PC-9 (cell line): ENCODE results near the gene LRRTM4. TPM values are rescaled to one million over a fixed set of nuclear protein-coding genes. Genes with fewer than 3 reads are reported as not detected.

ENCODE experiments used
- BruUV-seq: library from RNA; stranded (reverse); fragments of 400-500 nt; replicated peaks from 2 replicates; lab custom pipeline; 2021; lab: Mats Ljungman, UMichigan
- CTCF ChIA-PET: fragments of 300-600 bp; sonication (Branson Sonifier 250); formaldehyde crosslinking; loops from one replicate; lab custom pipeline; 2022; ENCODE audit warnings: antibody characterized with exemption; lab: Charles Lee
- POLR2A ChIA-PET: fragments of 300-600 bp; sonication (Branson Sonifier 250); formaldehyde crosslinking; loops from one replicate; lab custom pipeline; 2022; ENCODE audit warnings: antibody characterized with exemption; ENCODE audit not compliant: unreplicated experiment; lab: Charles Lee
- DNase-seq, 2 experiments: peaks; one replicate each; pipeline versions ENCODE4 v3.0.0 to v3.0.0-alpha.2; 2015 to 2022; ENCODE audit warnings: mixed read lengths in 1 of 2
- H2AFZ ChIP-seq: fragments of 200-600 bp; sonication (generic); 2 replicates; pipeline ENCODE4 v1.8.1; 2017; ENCODE audit warnings: antibody characterized with exemption
- H3F3A ChIP-seq: fragments of 200-600 bp; sonication (generic); 2 replicates; pipeline ENCODE4 v1.8.1; 2017; ENCODE audit warnings: antibody characterized with exemption, mild to moderate bottlenecking, low read depth; ENCODE audit not compliant: insufficient read depth
- H3K27ac ChIP-seq: fragments of 200-600 bp; sonication (generic); 2 replicates; pipeline ENCODE4 v1.6.1; 2016; ENCODE audit warnings: mixed run types
- H3K27me3 ChIP-seq: fragments of 200-600 bp; sonication (generic); 2 replicates; pipeline ENCODE4 v1.6.1; 2016; ENCODE audit warnings: low read depth, mixed run types; ENCODE audit not compliant: insufficient read depth
- H3K36me3 ChIP-seq: fragments of 200-600 bp; sonication (generic); 2 replicates; pipeline ENCODE4 v1.6.1; 2016; ENCODE audit warnings: low read depth, mixed run types
- H3K4me1 ChIP-seq: fragments of 200-600 bp; sonication (generic); replicated peaks from 2 replicates; pipeline ENCODE4 v1.6.1; 2016; ENCODE audit warnings: mixed run types; ENCODE audit not compliant: insufficient read depth
- H3K4me2 ChIP-seq: fragments of 200-600 bp; sonication (generic); 2 replicates; pipeline ENCODE4 v1.6.1; 2017; ENCODE audit warnings: mixed run types
- H3K4me3 ChIP-seq: fragments of 200-600 bp; sonication (generic); 2 replicates; pipeline ENCODE4 v1.6.1; 2016; ENCODE audit warnings: mixed run types
- H3K79me2 ChIP-seq: fragments of 200-600 bp; sonication (generic); 2 replicates; pipeline ENCODE4 v1.6.1; 2017; ENCODE audit warnings: low read depth, mixed run types
- H3K9me2 ChIP-seq: fragments of 200-600 bp; sonication (generic); 2 replicates; pipeline ENCODE4 v1.8.1; 2017; ENCODE audit warnings: mild to moderate bottlenecking; ENCODE audit not compliant: insufficient read depth
- H3K9me3 ChIP-seq: fragments of 200-600 bp; sonication (generic); 2 replicates; pipeline ENCODE4 v1.8.1; 2016; ENCODE audit warnings: low read depth; ENCODE audit not compliant: insufficient read depth
- H4K20me1 ChIP-seq: fragments of 200-600 bp; sonication (generic); 2 replicates; pipeline ENCODE4 v1.8.1; 2017; ENCODE audit not compliant: insufficient read depth
- EZH2 ChIP-seq: fragments of 200-600 bp; sonication (generic); IDR thresholded peaks from 2 replicates; pipeline ENCODE4 v1.8.0; 2017; ENCODE audit warnings: antibody characterized with exemption, low read depth
- intact Hi-C: fragments of 100-400 bp; cut with micrococcal nuclease; formaldehyde crosslinking; loops from one replicate; pipeline ENCODE4 v1.10.0; 2022; ENCODE audit not compliant: unreplicated experiment
- total RNA-seq: library from RNA; stranded (reverse); gene quantifications from 2 replicates; pipeline ENCODE4 v1.2.3, GENCODE V29; 2021
- TF ChIP-seq, protein P1 (sequence below): fragments of 200-600 bp; sonication (generic); conservative IDR thresholded peaks from 2 replicates; pipeline ENCODE4 v1.6.1; 2017; ENCODE audit warnings: mixed run types, antibody characterized with exemption, mild to moderate bottlenecking, moderate library complexity

Gene LRRTM4
- total RNA-seq, 1 experiment from 2014 or later: 2.2 TPM

DNA sequence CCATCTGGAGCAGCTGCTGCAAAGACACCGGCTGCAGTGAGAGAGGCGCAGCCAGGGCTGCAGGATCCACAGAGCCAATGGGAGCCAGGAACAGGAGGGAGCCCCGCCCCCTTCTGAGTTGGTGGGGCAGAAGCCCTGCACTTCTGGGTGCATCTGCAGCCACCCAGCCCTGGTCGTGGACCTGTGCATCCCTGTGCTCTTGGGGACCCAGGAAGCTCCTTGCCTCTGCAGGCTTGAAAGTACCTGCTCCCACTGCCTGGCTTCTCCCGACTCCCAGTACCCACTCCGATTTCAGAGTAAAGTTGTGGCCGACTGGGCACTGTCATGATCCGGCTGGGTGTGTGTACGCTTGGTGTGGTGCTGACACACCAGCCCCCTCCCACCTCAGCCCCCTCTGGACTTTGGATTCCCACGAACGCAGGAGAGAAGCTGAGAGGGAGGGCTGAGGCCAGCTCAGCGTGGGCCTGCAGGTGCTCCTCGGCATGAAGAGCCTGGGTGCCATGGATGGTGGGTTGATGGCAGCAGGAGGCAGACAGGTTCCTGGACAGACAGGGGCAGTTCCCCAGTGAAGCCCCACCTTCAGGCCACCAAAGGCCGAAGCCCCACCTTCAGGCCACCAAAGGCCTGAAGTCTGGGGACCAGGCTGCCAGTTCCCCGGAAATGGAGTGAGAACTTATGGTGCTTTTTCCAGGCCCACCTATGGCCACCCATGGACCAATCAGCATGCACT is 34.9 kb downstream of the LRRTM4 start:
- H2AFZ ChIP-seq: no peak overlapping the region
- no peak overlapping the region for H3K27ac ChIP-seq
- no peaks in the 10 kb centered on the region for H3K27me3 ChIP-seq
- H3K9me2 ChIP-seq: no peaks in the 10 kb centered on the region
- no peaks in the 10 kb centered on the region for H3K4me1 ChIP-seq
- TF ChIP-seq EZH2: no peak
- TF ChIP-seq, protein P1, sequence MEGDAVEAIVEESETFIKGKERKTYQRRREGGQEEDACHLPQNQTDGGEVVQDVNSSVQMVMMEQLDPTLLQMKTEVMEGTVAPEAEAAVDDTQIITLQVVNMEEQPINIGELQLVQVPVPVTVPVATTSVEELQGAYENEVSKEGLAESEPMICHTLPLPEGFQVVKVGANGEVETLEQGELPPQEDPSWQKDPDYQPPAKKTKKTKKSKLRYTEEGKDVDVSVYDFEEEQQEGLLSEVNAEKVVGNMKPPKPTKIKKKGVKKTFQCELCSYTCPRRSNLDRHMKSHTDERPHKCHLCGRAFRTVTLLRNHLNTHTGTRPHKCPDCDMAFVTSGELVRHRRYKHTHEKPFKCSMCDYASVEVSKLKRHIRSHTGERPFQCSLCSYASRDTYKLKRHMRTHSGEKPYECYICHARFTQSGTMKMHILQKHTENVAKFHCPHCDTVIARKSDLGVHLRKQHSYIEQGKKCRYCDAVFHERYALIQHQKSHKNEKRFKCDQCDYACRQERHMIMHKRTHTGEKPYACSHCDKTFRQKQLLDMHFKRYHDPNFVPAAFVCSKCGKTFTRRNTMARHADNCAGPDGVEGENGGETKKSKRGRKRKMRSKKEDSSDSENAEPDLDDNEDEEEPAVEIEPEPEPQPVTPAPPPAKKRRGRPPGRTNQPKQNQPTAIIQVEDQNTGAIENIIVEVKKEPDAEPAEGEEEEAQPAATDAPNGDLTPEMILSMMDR: no peak
- CTCF ChIA-PET: no interaction called here
- H3K4me2 ChIP-seq: no peak overlapping the region
- no peaks in the 10 kb centered on the region for H3F3A ChIP-seq
- intact Hi-C loops: no loop called here
- no peaks in the 10 kb centered on the region for H3K9me3 ChIP-seq
- POLR2A ChIA-PET: no interaction called here
- no peaks in the 10 kb centered on the region for H3K79me2 ChIP-seq
- no peak for DNase-seq
- BruUV-seq: no TSS peak
- no peak overlapping the region for H3K4me3 ChIP-seq
- no peaks in the 10 kb centered on the region for H3K36me3 ChIP-seq
- H4K20me1 ChIP-seq: no peaks in the 10 kb centered on the region

DNA sequence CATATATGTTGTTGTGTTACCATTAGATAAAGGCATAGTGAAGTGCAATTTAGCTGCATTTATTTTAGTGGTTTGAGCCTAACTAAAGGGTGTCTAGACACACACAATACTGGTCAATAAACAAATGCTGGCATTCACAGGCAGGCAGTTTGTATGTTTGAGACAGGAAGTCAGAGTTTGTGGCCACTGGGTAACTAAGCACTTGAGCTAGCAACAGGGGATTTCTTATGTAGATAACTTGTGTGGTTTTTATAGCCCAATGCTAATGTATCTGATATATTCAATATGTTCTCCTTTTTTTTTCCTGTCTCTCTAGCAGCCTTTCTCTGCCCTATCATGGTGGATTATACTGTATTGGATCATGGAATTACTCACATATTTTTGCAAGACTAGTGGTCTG is 38.1 kb downstream of the LRRTM4 start:
- no peaks in the 10 kb centered on the region for H4K20me1 ChIP-seq
- no peak overlapping the region for H3K4me3 ChIP-seq
- intact Hi-C loops: no loop called here
- no peaks in the 10 kb centered on the region for H3K36me3 ChIP-seq
- ChIA-PET CTCF (no interaction called here), POLR2A (no interaction called here)
- H3F3A ChIP-seq: no peaks in the 10 kb centered on the region
- no peaks in the 10 kb centered on the region for H3K4me1 ChIP-seq
- H3K9me3 ChIP-seq: no peaks in the 10 kb centered on the region
- no peaks in the 10 kb centered on the region for H3K9me2 ChIP-seq
- TF ChIP-seq EZH2: no peak
- TF ChIP-seq, protein P1: no peak
- no TSS peak for BruUV-seq
- H3K4me2 ChIP-seq: no peak overlapping the region
- no peak overlapping the region for H3K27ac ChIP-seq
- no peak for DNase-seq
- H2AFZ ChIP-seq: no peak overlapping the region
- H3K79me2 ChIP-seq: no peaks in the 10 kb centered on the region
- no peaks in the 10 kb centered on the region for H3K27me3 ChIP-seq

DNA sequence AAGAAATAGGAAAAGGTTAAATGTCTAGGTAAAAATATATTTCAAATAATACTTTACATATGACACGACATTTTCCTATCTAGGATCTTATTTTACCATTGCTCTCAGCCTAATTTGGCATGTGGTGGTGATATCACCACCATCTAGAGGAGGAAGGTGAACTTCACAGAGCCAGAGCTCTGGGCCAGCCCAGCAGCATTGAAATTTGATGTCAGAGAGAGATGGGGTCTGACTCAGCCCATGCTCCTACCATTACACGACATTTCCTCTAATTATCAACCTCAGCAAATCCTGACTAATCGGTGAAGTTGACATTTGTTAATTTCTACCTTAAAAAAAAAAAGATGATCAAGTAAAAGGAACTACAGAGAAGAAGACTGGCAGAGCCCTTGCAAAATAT is 42.3 kb downstream of the LRRTM4 start:
- H3F3A ChIP-seq: no peaks in the 10 kb centered on the region
- intact Hi-C loops: no loop called here
- H3K9me2 ChIP-seq: no peaks in the 10 kb centered on the region
- no peaks in the 10 kb centered on the region for H3K36me3 ChIP-seq
- no peaks in the 10 kb centered on the region for H4K20me1 ChIP-seq
- H3K4me2 ChIP-seq: no peak overlapping the region
- no peak overlapping the region for H3K27ac ChIP-seq
- H2AFZ ChIP-seq: no peak overlapping the region
- TF ChIP-seq, protein P1: no peak
- TF ChIP-seq EZH2: no peak
- POLR2A ChIA-PET: no interaction called here
- no peaks in the 10 kb centered on the region for H3K9me3 ChIP-seq
- H3K79me2 ChIP-seq: no peaks in the 10 kb centered on the region
- CTCF ChIA-PET: no interaction called here
- no TSS peak for BruUV-seq
- H3K4me3 ChIP-seq: no peak overlapping the region
- DNase-seq: no peak
- no peaks in the 10 kb centered on the region for H3K4me1 ChIP-seq
- no peaks in the 10 kb centered on the region for H3K27me3 ChIP-seq
